NCI-H2107 (cell line): ENCODE measurements around the gene CHD9.
"Not testable (repeated sequence)": the region's sequence is repeated elsewhere in the genome, so short reads cannot be mapped to it uniquely, and the experiment has no call there.

ENCODE experiments used
- DNase-seq: peaks from one replicate; lab custom pipeline; 2025; lab: John Stamatoyannopoulos, UW

Gene CHD9

DNA sequence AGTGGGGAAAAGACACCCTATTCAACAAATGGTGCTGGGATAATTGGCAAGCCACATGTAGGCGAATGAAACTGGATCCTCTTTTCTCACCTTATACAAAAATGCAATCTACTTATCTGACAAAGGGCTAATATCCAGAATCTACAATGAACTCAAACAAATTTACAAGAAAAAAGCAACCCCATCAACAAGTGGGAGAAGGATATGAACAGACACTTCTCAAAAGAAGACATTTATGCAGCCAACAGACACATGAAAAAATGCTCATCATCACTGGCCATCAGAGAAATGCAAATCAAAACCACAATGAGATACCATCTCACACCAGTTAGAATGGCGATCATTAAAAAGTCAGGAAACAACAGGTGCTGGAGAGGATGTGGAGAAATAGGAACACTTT, 223.7 kb downstream of the CHD9 start:
- not testable (repeated sequence) for DNase-seq

GRCh38 chr16:53281280-53281679, 226.5 kb downstream of the CHD9 start:
- DNase-seq: no peak

- DNase-seq: no peak
These were observed 227.1 kb downstream of the CHD9 start for GRCh38 chr16:53281859-53282258.

- no peak for DNase-seq
These were observed 227.5 kb downstream of the CHD9 start for GRCh38 chr16:53282328-53282727.

- peak; percentile 3 for DNase-seq
These were observed 228.5 kb downstream of the CHD9 start for GRCh38 chr16:53282975-53283946.

GRCh38 chr16:53285236-53285635, 230.4 kb downstream of the CHD9 start:
- no peak for DNase-seq

DNA sequence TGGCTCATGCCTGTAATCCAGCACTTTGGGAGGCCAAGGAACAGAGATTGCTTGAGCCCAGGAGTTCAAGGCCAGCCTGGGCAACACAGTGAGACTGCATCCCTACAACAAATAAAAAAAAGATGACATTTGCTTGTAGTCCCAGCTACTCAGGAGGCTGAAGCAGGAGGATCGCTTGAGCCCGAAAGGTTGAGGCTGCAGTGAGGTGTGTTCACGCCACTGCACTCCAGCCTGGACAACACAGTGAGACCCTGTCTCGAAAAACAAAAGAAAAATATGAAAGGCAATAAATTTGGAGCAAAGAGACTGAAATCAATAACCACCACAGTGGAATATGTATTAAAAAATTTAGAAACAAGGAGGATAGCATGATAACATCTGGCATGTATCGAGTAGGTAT, 235.7 kb downstream of the CHD9 start:
- no peak for DNase-seq

DNA sequence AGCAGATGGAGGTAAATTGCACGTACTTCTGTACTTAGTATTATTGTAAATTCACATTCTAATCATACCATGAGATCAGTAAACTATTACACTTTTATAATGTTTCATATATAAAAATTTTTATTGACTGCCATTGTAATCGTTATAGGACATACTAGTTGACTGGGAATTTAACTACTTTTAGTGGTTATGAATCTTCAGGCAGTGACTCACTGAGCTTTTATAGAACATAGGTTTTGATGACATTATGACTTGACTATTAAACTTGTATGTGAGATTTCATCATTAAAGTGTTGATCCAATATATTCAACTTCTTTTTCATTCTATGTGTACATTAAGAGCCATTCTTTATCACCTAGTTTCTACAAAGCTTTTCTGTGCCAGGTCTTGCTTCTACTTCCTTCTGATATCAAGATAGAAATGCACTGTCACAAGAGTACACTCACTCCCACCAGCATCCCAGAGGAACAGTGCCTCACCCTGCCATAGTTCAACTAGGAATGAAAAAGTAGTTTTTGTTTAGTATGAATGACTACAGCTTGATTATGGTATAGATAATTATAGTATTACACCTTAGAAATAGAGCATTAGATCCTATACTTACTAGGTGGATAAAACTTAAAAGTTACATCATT, 237.1 kb downstream of the CHD9 start:
- no peak for DNase-seq

GRCh38 chr16:53297477-53297876, 242.7 kb downstream of the CHD9 start:
- DNase-seq: no peak

- DNase-seq: no peak
These were observed 249.5 kb downstream of the CHD9 start for GRCh38 chr16:53304334-53304733.

DNA sequence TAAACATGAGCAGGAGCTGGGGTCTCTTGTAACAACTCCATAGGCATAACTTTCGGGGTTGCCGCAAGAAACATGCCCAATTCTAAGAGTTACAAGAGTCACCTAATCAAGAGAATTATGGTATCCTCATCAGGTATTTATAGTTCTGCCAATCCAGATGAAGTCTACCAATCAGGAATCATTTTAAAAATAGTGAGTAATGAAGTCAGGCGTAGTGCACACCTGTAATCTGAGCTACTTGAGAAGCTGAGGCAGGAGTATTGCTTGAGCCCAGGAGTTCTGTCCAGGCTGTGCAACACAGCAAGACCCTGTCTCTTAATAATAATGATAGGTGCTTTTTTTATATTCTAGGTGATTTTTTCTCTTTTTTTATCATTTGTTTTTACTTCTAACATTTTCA, 251.0 kb downstream of the CHD9 start:
- DNase-seq: no peak

- no peak for DNase-seq
These were observed 254.7 kb downstream of the CHD9 start for GRCh38 chr16:53309457-53309856.

- DNase-seq: no peak
These were observed 266.2 kb downstream of the CHD9 start for GRCh38 chr16:53320992-53321391.

DNA sequence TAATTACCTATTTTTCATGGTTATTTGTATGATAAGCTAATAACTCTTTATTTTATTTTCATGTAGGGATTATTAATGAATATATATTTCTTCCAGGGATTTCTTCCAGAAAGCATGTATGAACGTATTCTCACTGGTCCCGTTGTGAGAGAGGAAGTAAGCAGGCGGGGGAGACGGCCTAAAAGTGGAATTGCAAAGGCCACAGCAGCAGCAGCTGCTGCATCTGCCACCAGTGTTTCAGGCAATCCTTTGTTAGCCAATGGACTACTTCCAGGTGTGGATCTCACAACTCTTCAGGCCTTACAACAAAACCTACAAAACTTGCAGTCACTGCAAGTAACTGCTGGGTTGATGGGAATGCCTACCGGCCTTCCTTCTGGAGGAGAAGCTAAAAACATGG, 269.1 kb downstream of the CHD9 start:
- no peak for DNase-seq

DNA sequence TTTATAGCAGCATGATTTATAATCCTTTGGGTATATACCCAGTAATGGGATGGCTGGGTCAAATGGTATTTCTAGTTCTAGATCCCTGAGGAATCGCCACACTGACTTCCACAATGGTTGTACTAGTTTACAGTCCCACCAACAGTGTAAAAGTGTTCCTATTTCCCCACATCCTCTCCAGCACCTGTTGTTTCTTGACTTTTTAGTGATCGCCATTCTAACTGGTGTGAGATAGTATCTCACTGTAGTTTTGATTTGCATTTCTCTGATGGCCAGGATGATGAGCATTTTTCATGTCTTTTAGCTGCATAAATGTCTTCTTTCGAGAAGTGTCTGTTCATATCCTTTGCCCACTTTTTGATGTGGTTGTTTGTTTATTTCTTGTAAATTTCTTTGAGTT, 276.2 kb downstream of the CHD9 start:
- DNase-seq: not testable (repeated sequence)

- DNase-seq: no peak
These were observed 279.8 kb downstream of the CHD9 start for GRCh38 chr16:53334581-53334980.

DNA sequence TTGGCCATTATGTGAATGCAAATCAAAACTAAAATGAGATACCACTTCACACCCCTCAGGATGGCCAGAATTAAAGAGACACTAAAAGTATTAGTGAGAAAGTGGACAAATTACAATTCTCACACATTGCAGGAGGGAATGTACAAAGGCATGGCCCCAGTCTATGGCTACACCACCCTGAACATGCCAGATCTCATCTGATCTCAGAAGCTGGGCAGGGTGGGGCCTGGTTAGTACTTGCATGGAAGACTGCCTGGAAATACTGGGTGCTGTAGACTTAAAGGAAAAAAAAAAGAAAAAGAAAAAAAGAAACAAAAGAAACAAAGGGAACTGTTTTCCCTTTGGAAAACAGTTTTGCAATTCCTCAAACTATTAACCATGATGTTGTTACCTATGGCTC, 282.5 kb downstream of the CHD9 start:
- no peak for DNase-seq

GRCh38 chr16:53341792-53342191, 287.0 kb downstream of the CHD9 start:
- DNase-seq: no peak

- DNase-seq: no peak
These were observed 300.3 kb downstream of the CHD9 start for GRCh38 chr16:53355064-53355463.

DNA sequence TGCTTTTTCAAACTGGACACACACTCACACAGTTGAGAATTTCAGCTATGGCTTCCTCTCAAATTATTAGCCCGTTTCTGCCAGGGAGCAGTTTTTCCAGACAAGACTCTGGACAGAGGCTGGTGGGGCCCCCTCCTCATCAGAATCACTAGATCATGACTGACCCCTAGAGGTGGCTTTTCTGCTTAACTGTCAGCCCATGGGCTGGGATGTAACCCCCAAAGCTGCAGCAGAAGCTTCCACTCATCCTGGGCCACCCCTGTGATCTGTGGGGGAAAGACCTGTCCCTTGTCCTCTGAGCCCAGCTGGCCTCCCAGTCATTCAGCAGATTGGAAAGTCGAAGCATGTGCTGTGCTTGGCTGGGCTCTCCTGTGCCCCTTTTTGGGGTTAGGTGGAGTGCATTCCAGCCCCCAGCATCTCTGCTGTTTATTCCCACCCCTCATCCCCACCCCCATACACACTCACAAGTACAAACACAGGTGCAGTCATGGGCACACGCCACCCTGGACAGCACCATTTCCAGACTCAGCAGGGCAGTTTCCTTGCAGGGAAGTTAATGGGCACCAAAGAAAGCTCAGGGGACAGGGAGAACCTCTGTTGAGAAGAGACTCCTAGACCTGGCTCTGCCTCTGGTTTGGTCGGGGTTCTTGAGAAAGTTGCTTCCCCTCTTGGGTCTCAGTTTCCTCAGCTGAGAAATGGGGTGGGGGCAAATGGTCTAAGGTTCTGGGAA, 301.9 kb downstream of the CHD9 start:
- DNase-seq: no peak

- no peak for DNase-seq
These were observed 302.4 kb downstream of the CHD9 start for GRCh38 chr16:53357208-53357586.

DNA sequence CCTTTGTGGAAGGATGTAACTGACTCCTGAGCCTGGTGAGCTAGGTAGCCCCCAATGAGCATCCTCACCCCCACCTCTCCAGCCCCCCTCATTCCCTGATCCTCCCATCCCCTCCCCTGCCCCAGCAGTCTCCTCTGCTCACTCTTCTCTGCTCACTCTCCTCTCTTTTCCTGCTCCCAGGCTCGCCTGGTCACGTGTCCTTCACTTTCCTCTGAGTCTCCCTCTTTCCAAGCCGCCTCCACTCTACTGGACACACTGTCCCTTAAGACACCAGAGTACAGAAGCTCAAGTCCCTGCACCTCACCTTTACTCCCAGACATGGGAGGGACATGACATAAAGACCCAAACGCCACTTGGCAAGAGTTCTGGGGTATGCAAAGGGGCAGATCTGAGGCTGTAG, 303.2 kb downstream of the CHD9 start:
- DNase-seq: no peak

GRCh38 chr16:53358884-53359283, 304.1 kb downstream of the CHD9 start:
- no peak for DNase-seq
